ENCODE data around the gene TMEM100. TPM values are rescaled to one million over a fixed set of nuclear protein-coding genes. Genes with fewer than 3 reads are reported as not detected.
A peak's percentile ranks its signal among the peaks of the same experiment; 100 is the strongest.

Gene TMEM100
- total RNA-seq, 2 experiments from 2014 or later, result not detected

DNA sequence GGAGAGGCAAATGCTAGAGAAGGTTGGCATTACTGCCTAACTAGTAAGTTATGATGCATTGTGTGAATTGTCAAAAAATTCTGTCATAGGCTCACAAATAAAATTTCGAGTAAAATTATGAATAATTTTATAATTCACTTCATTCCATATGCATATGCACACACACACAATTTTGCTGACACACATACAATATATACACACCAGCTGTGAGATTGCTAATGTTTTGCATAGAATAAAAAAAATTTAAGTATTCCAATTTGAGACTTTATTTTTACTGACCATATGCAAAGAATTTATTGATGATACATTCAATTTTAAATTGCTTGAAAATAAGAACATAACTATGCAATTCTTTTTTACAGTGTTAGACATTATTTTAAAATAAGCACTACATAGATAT lies 6.8 kb upstream of the TMEM100 start:
- intact Hi-C loops (cut with DNase I, micrococcal nuclease), result no loop called here
- H3K36me3 Mint-ChIP-seq (ENCODE audit: low read depth), result no peaks in the 10 kb centered on the region
- H3K4me3 Mint-ChIP-seq, result no peak overlapping the region
- DNase-seq (no peak), ATAC-seq (no peak)
- H3K27ac Mint-ChIP-seq, result no peak overlapping the region
- ChIA-PET POLR2A (no interaction called here), CTCF (interaction anchor here (1.1 kb wide), 1 partner anchor 11 kb away, joined by 3 read pairs; no protein-coding TSS in a partner anchor)
- H3K4me1 Mint-ChIP-seq, result peaks cover 18% of the 10 kb centered on the region
- H3K9me3 Mint-ChIP-seq (ENCODE audit: low read depth), result no peaks in the 10 kb centered on the region
- H3K27me3 Mint-ChIP-seq, result peaks cover 63% of the 10 kb centered on the region

GRCh38 chr17:55728833-55729232 lies 6.2 kb upstream of the TMEM100 start:
- H3K4me1 Mint-ChIP-seq, result peaks cover 11% of the 10 kb centered on the region
- no peak overlapping the region for H3K27ac Mint-ChIP-seq
- H3K27me3 Mint-ChIP-seq, result peaks cover 60% of the 10 kb centered on the region
- ATAC-seq, result no peak
- intact Hi-C loops (cut with DNase I, micrococcal nuclease), result no loop called here
- POLR2A ChIA-PET, result no interaction called here
- no peak overlapping the region for H3K4me3 Mint-ChIP-seq
- CTCF ChIA-PET, result interaction anchor here (1.1 kb wide), 1 partner anchor 11 kb away, joined by 3 read pairs; no protein-coding TSS in a partner anchor
- DNase-seq, result no peak
- H3K9me3 Mint-ChIP-seq (ENCODE audit: low read depth), result no peaks in the 10 kb centered on the region
- H3K36me3 Mint-ChIP-seq (ENCODE audit: low read depth), result no peaks in the 10 kb centered on the region

DNA sequence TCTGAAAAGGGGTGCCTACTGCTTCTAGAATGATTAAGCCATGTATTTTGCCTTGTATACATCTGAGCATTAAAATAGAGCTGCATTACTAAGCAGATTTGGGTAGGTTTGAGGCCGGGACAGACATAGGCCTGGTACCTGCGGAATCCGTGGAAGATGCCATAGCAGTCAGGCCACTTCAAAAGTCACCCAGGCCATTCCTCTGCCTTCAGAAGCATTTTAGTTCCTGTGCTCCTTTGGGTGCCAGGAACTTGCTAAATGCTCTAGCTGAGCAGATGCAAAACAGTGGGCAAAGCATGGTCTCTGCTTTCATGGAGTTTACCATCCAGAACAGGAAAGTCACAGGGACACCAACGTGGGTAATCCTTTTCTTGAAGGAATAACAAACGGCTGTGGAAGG lies 5.7 kb upstream of the TMEM100 start:
- DNase-seq (no peak), ATAC-seq (no peak)
- H3K27ac Mint-ChIP-seq, result no peak overlapping the region
- POLR2A ChIA-PET, result no interaction called here
- no peaks in the 10 kb centered on the region for H3K36me3 Mint-ChIP-seq (ENCODE audit: low read depth)
- H3K27me3 Mint-ChIP-seq, result peaks cover 57% of the 10 kb centered on the region
- H3K9me3 Mint-ChIP-seq (ENCODE audit: low read depth), result no peaks in the 10 kb centered on the region
- peaks cover 6% of the 10 kb centered on the region for H3K4me1 Mint-ChIP-seq
- no peak overlapping the region for H3K4me3 Mint-ChIP-seq
- intact Hi-C loops (cut with DNase I, micrococcal nuclease), result no loop called here
- CTCF ChIA-PET, result no interaction called here

- Mint-ChIP-seq H3K27ac (no peak overlapping the region), H3K9me3 (ENCODE audit: low read depth) (no peaks in the 10 kb centered on the region), H3K27me3 (peaks cover 56% of the 10 kb centered on the region), H3K4me1 (peaks cover 2% of the 10 kb centered on the region), H3K36me3 (ENCODE audit: low read depth) (no peaks in the 10 kb centered on the region), H3K4me3 (no peak overlapping the region)
- intact Hi-C loops (cut with DNase I, micrococcal nuclease), result no loop called here
- POLR2A ChIA-PET, result no interaction called here
- CTCF ChIA-PET, result no interaction called here
- DNase-seq (no peak), ATAC-seq (no peak)
These were observed 5.3 kb upstream of the TMEM100 start for GRCh38 chr17:55727920-55728319.

DNA sequence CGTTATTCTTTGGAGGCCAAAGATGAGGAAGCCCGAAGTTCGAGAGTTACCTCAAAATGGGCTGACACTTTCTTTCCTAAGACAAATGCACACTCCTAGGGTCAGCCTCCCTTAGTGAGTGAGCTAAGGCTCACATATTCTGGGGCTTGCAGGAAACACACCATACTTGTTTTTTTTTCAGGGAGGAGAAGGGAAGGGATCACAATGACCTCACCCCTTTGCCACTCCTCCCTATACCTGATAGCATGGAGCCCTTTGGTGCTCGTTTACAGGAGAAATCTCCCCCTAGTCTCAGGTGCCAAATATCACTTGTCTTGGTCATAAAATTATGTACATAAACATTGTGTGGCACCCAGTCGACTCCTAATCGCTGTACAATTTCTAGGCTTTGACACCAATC lies 4.6 kb upstream of the TMEM100 start:
- POLR2A ChIA-PET, result no interaction called here
- no peak for DNase-seq
- no peaks in the 10 kb centered on the region for H3K9me3 Mint-ChIP-seq (ENCODE audit: low read depth)
- no peaks in the 10 kb centered on the region for H3K4me1 Mint-ChIP-seq
- intact Hi-C loops (cut with DNase I, micrococcal nuclease), result no loop called here
- no peak overlapping the region for H3K27ac Mint-ChIP-seq
- CTCF ChIA-PET, result interaction anchor here (1.0 to 1.1 kb wide), 2 partner anchors 9 to 125 kb away, joined by 4 read pairs; no protein-coding TSS in a partner anchor
- H3K36me3 Mint-ChIP-seq (ENCODE audit: low read depth), result no peaks in the 10 kb centered on the region
- H3K27me3 Mint-ChIP-seq, result peaks cover 56% of the 10 kb centered on the region
- no peak overlapping the region for H3K4me3 Mint-ChIP-seq
- no peak for ATAC-seq

GRCh38 chr17:55726440-55726839 lies 3.8 kb upstream of the TMEM100 start:
- no peaks in the 10 kb centered on the region for H3K9me3 Mint-ChIP-seq (ENCODE audit: low read depth)
- peaks cover 51% of the 10 kb centered on the region for H3K27me3 Mint-ChIP-seq
- no peaks in the 10 kb centered on the region for H3K36me3 Mint-ChIP-seq (ENCODE audit: low read depth)
- intact Hi-C loops (cut with DNase I, micrococcal nuclease), result no loop called here
- ChIA-PET CTCF (interaction anchor here (1.0 to 1.1 kb wide), 2 partner anchors 8 to 124 kb away, joined by 4 read pairs; no protein-coding TSS in a partner anchor), POLR2A (no interaction called here)
- DNase-seq, result no peak
- no peak for ATAC-seq
- H3K4me1 Mint-ChIP-seq, result no peaks in the 10 kb centered on the region
- H3K4me3 Mint-ChIP-seq, result no peak overlapping the region
- H3K27ac Mint-ChIP-seq, result no peak overlapping the region

DNA sequence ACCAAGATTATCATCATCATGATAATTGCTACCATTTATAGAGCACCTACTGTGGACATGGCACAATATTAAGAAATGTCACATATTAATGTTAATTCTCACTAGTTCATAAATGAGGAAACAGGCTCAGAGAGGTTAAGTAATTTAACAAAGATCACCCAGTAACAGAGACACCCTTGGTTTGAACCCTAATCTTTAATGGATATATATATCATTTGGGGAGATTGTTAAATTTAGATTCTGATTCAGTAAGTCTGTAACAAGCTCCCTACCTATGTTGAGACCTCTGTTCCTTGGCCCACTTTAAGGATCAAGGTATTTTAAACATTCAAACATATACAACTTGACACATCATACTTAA lies 804 bp upstream of the TMEM100 start:
- ChIA-PET CTCF (interaction anchor here (0.8 to 1.2 kb wide), 3 partner anchors 16 to 155 kb away, joined by 3 to 5 read pairs (median 3); partner anchors contain the start of gene PCTP), POLR2A (no interaction called here)
- no peaks in the 10 kb centered on the region for H3K36me3 Mint-ChIP-seq (ENCODE audit: low read depth)
- no peak overlapping the region for H3K27ac Mint-ChIP-seq
- DNase-seq (no peak), ATAC-seq (no peak)
- H3K4me3 Mint-ChIP-seq, result no peak overlapping the region
- intact Hi-C loops (cut with DNase I, micrococcal nuclease), result no loop called here
- no peaks in the 10 kb centered on the region for H3K4me1 Mint-ChIP-seq
- peaks cover 46% of the 10 kb centered on the region for H3K27me3 Mint-ChIP-seq
- no peaks in the 10 kb centered on the region for H3K9me3 Mint-ChIP-seq (ENCODE audit: low read depth)

GRCh38 chr17:55722016-55722736 lies 488 bp downstream of the TMEM100 start:
- no peak for DNase-seq
- H3K27ac Mint-ChIP-seq, result no peak overlapping the region
- no peak for ATAC-seq
- intact Hi-C loops (cut with DNase I, micrococcal nuclease), result no loop called here
- H3K4me1 Mint-ChIP-seq, result no peaks in the 10 kb centered on the region
- H3K27me3 Mint-ChIP-seq, result peaks cover 39% of the 10 kb centered on the region
- ChIA-PET CTCF (interaction anchor here (0.6 to 0.8 kb wide), 4 partner anchors 18 to 517 kb away, joined by 3 to 4 read pairs (median 3); partner anchors contain the start of gene PCTP), POLR2A (no interaction called here)
- no peaks in the 10 kb centered on the region for H3K36me3 Mint-ChIP-seq (ENCODE audit: low read depth)
- no peak overlapping the region for H3K4me3 Mint-ChIP-seq
- no peaks in the 10 kb centered on the region for H3K9me3 Mint-ChIP-seq (ENCODE audit: low read depth)

- H3K9me3 Mint-ChIP-seq (ENCODE audit: low read depth), result no peaks in the 10 kb centered on the region
- H3K36me3 Mint-ChIP-seq (ENCODE audit: low read depth), result no peaks in the 10 kb centered on the region
- no peak for ATAC-seq
- DNase-seq, result no peak
- ChIA-PET CTCF (interaction anchor here (0.7 to 1.3 kb wide), 4 partner anchors 13 to 195 kb away, joined by 3 to 5 read pairs (median 4); no protein-coding TSS in a partner anchor), POLR2A (no interaction called here)
- no peak overlapping the region for H3K27ac Mint-ChIP-seq
- no peak overlapping the region for H3K4me3 Mint-ChIP-seq
- H3K27me3 Mint-ChIP-seq, result peaks cover 34% of the 10 kb centered on the region
- no peaks in the 10 kb centered on the region for H3K4me1 Mint-ChIP-seq
- intact Hi-C loops (cut with DNase I, micrococcal nuclease), result no loop called here
These were observed 1.5 kb downstream of the TMEM100 start for GRCh38 chr17:55720919-55721836.

- no peak overlapping the region for H3K4me3 Mint-ChIP-seq
- ChIA-PET CTCF (interaction anchor here (0.5 to 3.3 kb wide), 36 partner anchors 9 to 208 kb away, joined by 3 to 29 read pairs (median 4); partner anchors contain the start of gene PCTP), POLR2A (no interaction called here)
- H3K4me1 Mint-ChIP-seq, result no peaks in the 10 kb centered on the region
- H3K36me3 Mint-ChIP-seq (ENCODE audit: low read depth), result no peaks in the 10 kb centered on the region
- ATAC-seq (no peak), DNase-seq (peak; percentile 82)
- H3K9me3 Mint-ChIP-seq (ENCODE audit: low read depth), result no peaks in the 10 kb centered on the region
- intact Hi-C loops (cut with DNase I, micrococcal nuclease), result loop anchor here (1.0 to 5.0 kb wide), 3 partner anchors 53 to 192 kb away; no protein-coding TSS in a partner anchor
- H3K27me3 Mint-ChIP-seq, result peaks cover 24% of the 10 kb centered on the region
- no peak overlapping the region for H3K27ac Mint-ChIP-seq
These were observed 4.5 kb downstream of the TMEM100 start for GRCh38 chr17:55717898-55718735.

DNA sequence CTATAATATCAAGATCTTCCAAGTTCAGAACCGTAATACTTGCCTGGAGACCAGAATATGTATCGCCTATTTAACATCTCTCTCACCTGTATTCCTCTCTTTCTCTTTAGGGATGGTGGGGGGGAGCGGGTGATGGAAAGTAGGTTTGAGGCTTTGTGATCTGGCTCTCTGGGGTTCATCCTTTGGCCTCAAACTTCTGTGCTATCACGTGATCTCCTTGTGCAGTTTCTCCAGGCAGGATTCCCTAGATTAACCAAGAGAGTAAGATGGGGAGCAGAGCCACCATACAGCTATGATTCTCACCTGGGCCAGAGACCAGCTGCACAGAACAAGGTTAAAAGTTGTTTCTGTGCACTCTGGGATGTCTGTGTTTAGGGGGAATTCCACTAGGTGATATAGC lies 5.2 kb downstream of the TMEM100 start:
- Mint-ChIP-seq H3K4me3 (no peak overlapping the region), H3K36me3 (ENCODE audit: low read depth) (no peaks in the 10 kb centered on the region), H3K27ac (no peak overlapping the region), H3K27me3 (peaks cover 20% of the 10 kb centered on the region), H3K9me3 (ENCODE audit: low read depth) (no peaks in the 10 kb centered on the region), H3K4me1 (no peaks in the 10 kb centered on the region)
- ATAC-seq (no peak), DNase-seq (no peak)
- POLR2A ChIA-PET, result no interaction called here
- intact Hi-C loops (cut with DNase I, micrococcal nuclease), result loop anchor here in 1 of 2 experiments (5.0 kb wide), 1 partner anchor 115 kb away; no protein-coding TSS in a partner anchor
- CTCF ChIA-PET, result interaction anchor here (0.6 to 3.3 kb wide), 24 partner anchors 9 to 205 kb away, joined by 3 to 29 read pairs (median 5); partner anchors contain the start of gene PCTP
